ENCODE results near the gene SCPEP1.

Gene SCPEP1

GRCh38 chr17:57002904-57003303 is 25.0 kb downstream of the SCPEP1 start:
- no peak for DNase-seq (ENCODE audit: low read depth in 3 of 3)

GRCh38 chr17:57004944-57005579 is 27.1 kb downstream of the SCPEP1 start:
- no peak for DNase-seq (ENCODE audit: low read depth in 3 of 3)

- DNase-seq (ENCODE audit: low read depth in 3 of 3) = no peak
Measured at GRCh38 chr17:57006040-57006439, 28.1 kb downstream of the SCPEP1 start.

- no peak for DNase-seq (ENCODE audit: low read depth in 3 of 3)
Measured at GRCh38 chr17:57008958-57009357, 31.0 kb downstream of the SCPEP1 start.

GRCh38 chr17:57009737-57010445 is 32.0 kb downstream of the SCPEP1 start:
- DNase-seq (ENCODE audit: low read depth in 3 of 3) = peak; percentile 21 to 35 (median 34)

GRCh38 chr17:57010487-57010886 is 32.6 kb downstream of the SCPEP1 start:
- DNase-seq (ENCODE audit: low read depth in 3 of 3) = no peak

GRCh38 chr17:57011491-57012015 is 33.6 kb downstream of the SCPEP1 start:
- DNase-seq (ENCODE audit: low read depth in 3 of 3) = no peak

GRCh38 chr17:57016071-57016763 is 38.3 kb downstream of the SCPEP1 start:
- DNase-seq (ENCODE audit: low read depth in 3 of 3) = no peak

- DNase-seq (ENCODE audit: low read depth in 3 of 3) = no peak
Measured at GRCh38 chr17:57016764-57017116, 38.8 kb downstream of the SCPEP1 start.

GRCh38 chr17:57017625-57018024 is 39.7 kb downstream of the SCPEP1 start:
- no peak for DNase-seq (ENCODE audit: low read depth in 3 of 3)

GRCh38 chr17:57020208-57020607 is 42.3 kb downstream of the SCPEP1 start:
- DNase-seq (ENCODE audit: low read depth in 3 of 3) = no peak

GRCh38 chr17:57021226-57021940 is 43.5 kb downstream of the SCPEP1 start:
- no peak for DNase-seq (ENCODE audit: low read depth in 3 of 3)

GRCh38 chr17:57025876-57026275 is 47.9 kb downstream of the SCPEP1 start:
- DNase-seq (ENCODE audit: low read depth in 3 of 3) = no peak

- DNase-seq (ENCODE audit: low read depth in 3 of 3) = no peak
Measured at GRCh38 chr17:57027852-57028251, 49.9 kb downstream of the SCPEP1 start.

- no peak for DNase-seq (ENCODE audit: low read depth in 3 of 3)
Measured at GRCh38 chr17:57032343-57032742, 54.4 kb downstream of the SCPEP1 start.

- no peak for DNase-seq (ENCODE audit: low read depth in 3 of 3)
Measured at GRCh38 chr17:57033296-57033695, 55.4 kb downstream of the SCPEP1 start.

GRCh38 chr17:57034807-57035754 is 57.1 kb downstream of the SCPEP1 start:
- DNase-seq (ENCODE audit: low read depth in 3 of 3) = no peak

GRCh38 chr17:57035971-57036481 is 58.1 kb downstream of the SCPEP1 start:
- DNase-seq (ENCODE audit: low read depth in 3 of 3) = no peak

GRCh38 chr17:57037411-57037810 is 59.5 kb downstream of the SCPEP1 start:
- DNase-seq (ENCODE audit: low read depth in 3 of 3) = no peak

GRCh38 chr17:57038486-57038885 is 60.6 kb downstream of the SCPEP1 start:
- no peak for DNase-seq (ENCODE audit: low read depth in 3 of 3)

- no peak for DNase-seq (ENCODE audit: low read depth in 3 of 3)
Measured at GRCh38 chr17:57040571-57040970, 62.6 kb downstream of the SCPEP1 start.

Measured in stimulated activated CD4-positive, alpha-beta T cell treated with anti-CD3 and anti-CD28 coated beads, TNF-alpha, amount 100 ng/mL, for 48 hours (primary cell).